OCI-LY3 (cell line): ENCODE measurements around the gene DAB1.

Experiments used
- EZH2phosphoT487 ChIP-seq: fragments of 200-600 bp; shearing (Covaris generic); IDR thresholded peaks from 2 replicates; pipeline ENCODE4 v1.6.1; 2018; ENCODE audit warnings: antibody characterized with exemption, mixed run types, low read depth
- TF ChIP-seq, protein P1 (sequence below): fragments of 200-600, 300-600 bp; sonication (generic); IDR thresholded peaks from 2 replicates; pipeline ENCODE4 v1.5.1; 2014; ENCODE audit warnings: antibody characterized with exemption, low read length, low read depth

- TF ChIP-seq, protein P1, sequence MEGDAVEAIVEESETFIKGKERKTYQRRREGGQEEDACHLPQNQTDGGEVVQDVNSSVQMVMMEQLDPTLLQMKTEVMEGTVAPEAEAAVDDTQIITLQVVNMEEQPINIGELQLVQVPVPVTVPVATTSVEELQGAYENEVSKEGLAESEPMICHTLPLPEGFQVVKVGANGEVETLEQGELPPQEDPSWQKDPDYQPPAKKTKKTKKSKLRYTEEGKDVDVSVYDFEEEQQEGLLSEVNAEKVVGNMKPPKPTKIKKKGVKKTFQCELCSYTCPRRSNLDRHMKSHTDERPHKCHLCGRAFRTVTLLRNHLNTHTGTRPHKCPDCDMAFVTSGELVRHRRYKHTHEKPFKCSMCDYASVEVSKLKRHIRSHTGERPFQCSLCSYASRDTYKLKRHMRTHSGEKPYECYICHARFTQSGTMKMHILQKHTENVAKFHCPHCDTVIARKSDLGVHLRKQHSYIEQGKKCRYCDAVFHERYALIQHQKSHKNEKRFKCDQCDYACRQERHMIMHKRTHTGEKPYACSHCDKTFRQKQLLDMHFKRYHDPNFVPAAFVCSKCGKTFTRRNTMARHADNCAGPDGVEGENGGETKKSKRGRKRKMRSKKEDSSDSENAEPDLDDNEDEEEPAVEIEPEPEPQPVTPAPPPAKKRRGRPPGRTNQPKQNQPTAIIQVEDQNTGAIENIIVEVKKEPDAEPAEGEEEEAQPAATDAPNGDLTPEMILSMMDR, result no peak
- TF ChIP-seq EZH2phosphoT487, result no peak
Observed at GRCh38 chr1:57422271-57423134, 1.4 kb downstream of the DAB1 start.
